HG03066 (cell line): ENCODE results near the gene GABRG3.

Source experiments
- ATAC-seq: cut with Tn5 transposase; IDR thresholded peaks from one replicate; pipeline ENCODE4 v1.9.1; 2021; ENCODE audit warnings: low read depth; ENCODE audit not compliant: unreplicated experiment

Gene GABRG3

DNA sequence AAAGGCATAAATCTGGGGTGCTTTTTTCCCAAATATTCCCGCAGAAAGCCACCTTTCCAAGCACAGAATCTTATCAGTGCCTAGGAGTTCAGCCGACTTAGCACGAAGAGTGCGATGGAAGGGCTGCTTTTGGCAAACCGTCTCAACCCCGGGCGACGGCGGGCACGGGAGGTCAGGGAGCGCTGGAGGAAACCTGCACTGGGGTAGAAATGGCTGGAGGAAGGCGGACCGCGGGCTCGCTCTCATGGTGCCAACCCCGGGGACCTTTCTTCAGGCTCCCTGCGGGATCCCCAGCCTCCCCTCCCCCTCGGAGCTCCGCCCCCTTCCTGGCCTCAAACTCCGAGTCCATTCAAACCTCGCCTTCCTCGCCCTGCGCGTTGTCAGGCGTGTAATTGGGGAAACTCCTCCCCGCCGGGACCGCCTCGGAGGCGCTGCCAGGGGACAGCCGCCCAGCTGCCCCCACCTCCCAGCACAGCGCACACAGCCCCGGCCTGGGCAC is at the start of gene GABRG3:
Gene GABRG3, plus strand, starts transcription at position 470 of the 499 bp plus-strand sequence.
- no peak for ATAC-seq

DNA sequence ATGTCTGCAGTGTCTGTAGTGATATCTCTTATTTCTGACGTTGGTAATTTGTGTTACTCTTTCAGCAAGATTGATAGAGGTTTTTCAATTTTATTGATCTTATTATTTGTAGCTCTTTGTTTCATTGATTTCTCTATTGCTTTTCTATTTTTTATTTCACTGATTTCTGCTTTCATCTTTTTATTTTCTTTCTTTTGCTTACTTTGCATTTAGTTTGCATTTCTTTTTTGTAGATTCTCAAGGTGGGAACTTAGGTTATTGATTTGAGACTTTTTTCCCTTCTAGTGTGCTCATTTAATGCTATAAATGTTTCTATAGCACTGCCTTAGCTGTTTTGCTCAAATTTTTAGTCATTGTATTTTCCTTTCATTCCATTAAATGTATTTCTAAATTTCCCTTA is 49.5 kb upstream of the GABRG3 start:
- ATAC-seq, result no peak

DNA sequence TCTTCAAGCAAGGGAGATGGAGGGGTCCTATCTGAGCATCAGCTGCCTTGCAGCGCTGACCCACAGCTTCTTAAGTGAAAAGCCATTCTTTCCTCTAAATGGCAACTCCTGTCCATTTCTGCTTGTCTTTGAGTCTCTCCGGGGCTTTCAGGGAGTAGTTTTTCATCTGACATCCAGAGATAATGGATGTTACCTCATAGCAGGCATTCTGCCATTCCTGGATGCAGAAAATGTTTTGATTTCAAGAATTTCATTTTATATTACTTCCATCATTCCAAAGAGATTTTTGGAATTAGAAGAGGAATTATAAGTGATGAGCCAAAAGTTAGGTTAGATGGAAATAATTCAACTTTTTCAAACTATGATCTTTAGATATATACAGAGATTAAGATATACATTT is 44.9 kb upstream of the GABRG3 start:
- no peak for ATAC-seq

DNA sequence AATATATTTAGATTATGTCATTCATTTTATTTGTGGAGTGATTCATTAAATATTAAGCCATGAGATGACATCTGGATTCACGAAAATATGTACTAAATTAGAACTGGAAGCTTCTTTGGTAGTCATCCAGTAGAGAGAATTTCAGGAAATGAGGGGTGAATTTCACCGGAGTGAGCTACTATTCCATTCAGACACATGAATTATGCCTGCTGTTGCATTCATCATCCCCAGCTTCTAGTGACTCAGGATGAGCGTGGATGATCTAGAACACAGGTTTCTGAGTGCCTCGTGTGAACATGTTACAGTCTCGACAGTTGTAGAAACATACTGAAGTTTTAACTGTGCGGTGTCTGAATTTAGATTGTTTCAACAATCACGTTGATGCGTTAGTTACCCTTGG is 42.9 kb upstream of the GABRG3 start:
- ATAC-seq, result no peak

DNA sequence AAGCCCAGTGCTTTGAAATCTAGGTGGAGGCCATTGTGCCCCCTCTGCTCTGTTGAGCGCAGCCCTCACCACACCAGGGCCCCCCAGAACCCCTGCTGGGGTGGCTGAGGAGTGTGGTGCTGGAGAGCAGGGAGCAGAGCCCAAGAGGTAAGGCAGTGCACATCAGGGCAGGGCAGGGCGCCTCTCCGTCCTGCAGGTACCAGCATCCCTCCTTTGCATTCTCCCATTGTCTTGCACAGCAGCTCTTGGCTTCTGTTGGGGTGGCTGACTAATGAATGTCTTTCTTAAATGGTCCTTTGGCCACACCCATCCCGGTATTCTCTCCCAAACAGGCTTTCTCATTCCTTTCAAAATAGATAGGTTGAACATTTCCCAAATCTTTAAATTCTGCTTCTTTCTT is 41.4 kb upstream of the GABRG3 start:
- ATAC-seq, result no peak

- ATAC-seq, result no peak
These were observed 36.1 kb upstream of the GABRG3 start for GRCh38 chr15:26934848-26935247.

GRCh38 chr15:26935322-26935721 is 35.7 kb upstream of the GABRG3 start:
- ATAC-seq, result no peak

GRCh38 chr15:26936502-26936901 is 34.5 kb upstream of the GABRG3 start:
- ATAC-seq, result no peak

GRCh38 chr15:26937134-26937533 is 33.8 kb upstream of the GABRG3 start:
- ATAC-seq, result no peak

- ATAC-seq, result no peak
These were observed 31.6 kb upstream of the GABRG3 start for GRCh38 chr15:26939398-26939797.

GRCh38 chr15:26941489-26941888 is 29.5 kb upstream of the GABRG3 start:
- no peak for ATAC-seq

DNA sequence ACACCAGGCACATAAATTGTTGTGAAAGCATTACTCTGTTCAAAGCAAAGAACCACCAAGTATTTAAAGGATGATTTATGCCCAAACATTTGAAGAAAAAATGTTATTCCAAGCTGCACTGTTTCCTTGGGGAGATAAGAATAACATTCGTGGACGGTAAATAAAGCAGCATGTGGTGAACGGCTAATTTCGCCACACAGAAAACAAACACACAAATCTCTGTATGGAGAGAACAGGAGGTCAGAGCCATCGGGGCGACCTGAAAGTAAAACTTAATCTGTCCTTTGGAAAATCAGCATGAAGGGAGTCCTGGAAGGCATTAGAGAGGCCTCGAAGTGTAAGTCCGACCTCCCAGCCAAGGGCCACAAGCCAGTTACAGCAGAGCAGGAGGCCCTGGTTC is 27.1 kb upstream of the GABRG3 start:
- ATAC-seq, result no peak

DNA sequence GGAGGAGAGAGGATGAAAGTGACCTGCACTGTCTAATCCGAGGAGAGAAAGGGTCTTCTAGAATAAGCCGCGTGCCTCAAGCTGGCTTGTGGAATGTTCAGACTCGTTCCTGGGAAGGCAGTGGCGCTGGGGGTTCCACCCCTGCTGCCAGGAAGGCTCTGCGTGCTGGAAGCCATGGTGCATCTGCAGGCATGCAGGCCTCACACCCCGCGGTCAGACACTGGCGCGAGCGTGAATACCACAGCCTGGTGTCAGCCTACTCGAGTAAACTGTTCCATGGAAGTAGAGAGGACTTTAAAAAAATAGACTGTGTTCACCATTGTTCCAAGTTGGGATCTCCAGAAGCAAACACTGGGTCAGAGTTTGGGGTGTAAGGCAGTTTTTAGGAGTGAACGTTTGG is 25.9 kb upstream of the GABRG3 start:
- no peak for ATAC-seq

DNA sequence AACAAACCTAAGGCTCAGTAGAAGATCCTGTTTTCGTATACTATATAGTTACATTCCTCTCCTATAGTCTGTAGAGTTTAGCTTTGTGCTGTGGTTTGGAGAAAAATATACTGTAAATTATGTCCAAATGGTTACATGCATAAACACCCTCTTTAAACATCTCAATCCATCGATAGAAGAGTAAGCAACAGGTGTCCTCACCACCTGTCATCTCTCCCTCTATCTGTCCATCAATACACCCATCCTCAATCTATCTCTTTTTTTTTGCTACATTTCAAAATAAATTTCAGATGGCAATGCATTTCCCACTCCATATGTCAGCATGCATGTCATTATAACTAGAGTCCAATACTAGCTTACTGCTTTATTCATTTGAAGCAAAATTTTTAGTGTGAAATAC is 21.0 kb upstream of the GABRG3 start:
- ATAC-seq, result no peak

- ATAC-seq, result no peak
These were observed 16.6 kb upstream of the GABRG3 start for GRCh38 chr15:26954403-26954802.

DNA sequence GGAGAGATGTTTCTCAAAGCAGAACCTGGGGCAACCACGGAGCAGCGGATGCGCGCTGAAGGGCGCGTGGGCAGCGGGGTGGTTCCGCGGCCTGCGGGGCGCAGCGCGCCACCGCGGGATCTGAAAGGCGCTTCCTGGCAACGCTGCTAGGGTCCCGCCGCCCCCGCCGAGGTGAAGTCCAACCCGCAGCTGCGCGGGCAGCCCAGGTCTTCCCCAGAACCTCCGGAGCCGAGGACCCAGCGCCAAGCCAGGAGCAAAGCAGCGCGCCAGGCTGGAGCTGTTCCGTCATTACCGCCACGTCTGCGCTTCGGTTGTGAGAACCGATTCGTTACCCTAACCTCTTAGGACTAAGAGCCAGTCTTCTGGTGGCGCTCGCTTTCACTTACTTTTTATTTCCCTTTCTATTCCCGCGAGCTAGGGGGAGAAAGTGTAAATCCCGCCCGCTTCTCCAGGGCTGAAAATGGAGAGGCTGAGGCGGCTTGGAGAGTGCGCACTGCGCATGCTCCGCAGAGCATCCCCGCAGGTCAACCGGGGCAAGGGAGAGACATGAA is 3.2 kb upstream of the GABRG3 start:
- ATAC-seq, result no peak

GRCh38 chr15:26968806-26969205 is 2.2 kb upstream of the GABRG3 start:
- no peak for ATAC-seq

DNA sequence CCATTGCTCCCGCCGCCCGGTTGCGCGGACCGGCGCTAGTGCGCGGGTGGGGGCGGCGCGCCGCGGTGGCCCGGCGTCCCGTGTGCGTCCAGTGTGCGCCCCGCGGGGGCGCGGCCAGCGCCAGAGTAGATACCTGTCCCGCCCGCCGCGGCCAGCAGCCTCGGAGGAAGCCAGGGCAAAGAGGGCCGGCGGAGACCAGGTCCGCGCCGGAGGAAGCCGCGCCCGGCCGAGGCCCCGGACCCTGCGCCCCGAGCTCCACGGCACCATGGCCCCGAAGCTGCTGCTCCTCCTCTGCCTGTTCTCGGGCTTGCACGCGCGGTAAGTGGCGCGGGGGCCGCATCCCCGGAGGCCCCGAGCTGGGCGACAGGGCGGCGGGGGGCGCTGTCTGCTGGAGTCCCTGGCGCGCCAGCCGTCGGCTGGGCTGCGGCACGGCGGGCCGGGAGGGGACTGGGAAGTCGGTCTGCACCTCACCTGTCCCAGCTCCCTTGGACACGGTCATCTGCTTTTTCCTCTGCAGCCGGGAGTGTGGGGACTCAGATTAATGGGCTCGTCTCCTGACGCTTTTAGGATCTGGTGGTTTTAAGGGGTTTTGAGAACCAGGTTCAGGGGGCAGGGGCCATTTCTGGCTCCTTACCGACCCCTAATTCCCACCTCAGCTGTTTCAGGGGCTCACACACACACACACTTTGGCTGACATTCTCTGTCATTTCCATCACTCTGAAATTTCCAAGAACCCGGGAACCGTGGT is 464 bp downstream of the GABRG3 start:
- no peak for ATAC-seq

DNA sequence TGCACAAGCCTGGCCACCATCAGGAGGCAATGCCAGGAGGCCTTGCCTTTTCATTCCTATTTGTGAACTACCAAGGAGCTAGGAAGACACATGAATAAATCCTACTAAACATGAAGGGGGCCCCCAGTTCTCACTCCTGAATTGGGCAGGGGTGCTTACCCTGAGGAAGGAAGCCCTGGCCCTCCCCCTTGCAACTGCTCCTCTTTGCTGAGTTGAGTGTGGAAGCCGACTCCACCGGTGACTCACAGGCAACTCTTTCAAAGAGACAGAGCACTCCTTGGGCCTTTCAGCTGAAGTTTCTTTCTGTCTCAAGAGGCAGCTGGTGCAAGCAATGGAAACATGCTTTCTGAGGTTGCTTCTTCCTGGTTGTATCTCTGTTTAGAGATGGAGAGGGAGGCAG is 1.7 kb downstream of the GABRG3 start:
- ATAC-seq, result no peak

DNA sequence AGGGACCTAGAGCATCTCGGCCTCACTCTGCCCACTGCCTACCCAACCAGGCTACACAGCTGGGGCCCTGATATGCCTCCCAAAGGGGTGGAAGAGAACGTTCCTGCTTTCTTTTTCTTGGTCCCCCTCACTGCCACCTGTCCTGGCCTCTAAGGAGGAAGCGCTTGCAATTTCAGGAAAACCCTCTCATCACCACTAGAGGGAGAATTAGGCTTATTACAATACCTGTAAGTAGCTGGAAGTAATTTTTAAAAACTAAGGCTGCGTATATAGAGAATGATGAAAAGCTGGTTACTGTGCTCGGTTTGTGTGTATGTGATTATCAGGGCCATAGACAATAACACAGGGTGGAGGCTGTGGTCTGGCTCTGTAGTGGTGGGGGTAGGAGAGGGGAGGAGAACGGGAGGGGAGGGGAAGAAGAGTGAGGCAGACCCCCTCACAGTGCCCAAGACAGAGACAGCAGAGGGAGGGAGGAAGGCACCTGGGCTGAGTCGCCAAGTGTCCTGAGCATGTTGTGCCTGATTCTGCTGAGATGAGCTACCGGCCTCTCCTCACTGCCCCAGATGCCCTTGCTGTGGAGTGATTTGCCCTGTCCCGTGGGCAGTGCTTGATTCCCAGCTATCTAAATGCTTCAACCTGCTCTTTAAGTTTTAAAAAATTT is 3.3 kb downstream of the GABRG3 start:
- no peak for ATAC-seq

- ATAC-seq, result no peak
These were observed 10.5 kb downstream of the GABRG3 start for GRCh38 chr15:26981492-26981891.

DNA sequence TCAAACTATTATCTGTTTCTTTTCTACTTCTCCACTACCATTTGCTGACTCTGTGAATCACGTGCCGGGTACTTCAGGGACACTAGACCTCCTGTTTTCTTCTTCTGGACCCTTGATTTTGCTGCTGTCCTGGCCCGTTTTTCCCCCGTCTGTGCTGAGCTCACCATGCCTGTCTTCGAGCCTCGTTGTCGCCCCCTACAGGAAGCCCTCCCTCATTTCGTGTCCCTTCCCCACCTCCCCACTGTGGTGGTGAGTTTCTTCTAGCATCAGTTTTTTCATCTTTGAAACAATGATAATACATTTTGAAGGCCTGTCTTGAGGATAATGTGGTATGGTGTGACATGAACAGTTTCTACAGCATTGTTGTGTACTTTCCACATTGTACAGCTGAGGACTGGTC is 12.8 kb downstream of the GABRG3 start:
- ATAC-seq, result no peak
